CD14-positive monocyte (primary cell): ENCODE data around the gene CCL28. TPM values are rescaled to one million over a fixed set of nuclear protein-coding genes. Genes with fewer than 3 reads are reported as not detected.
"Not testable (repeated sequence)": the region's sequence is repeated elsewhere in the genome, so short reads cannot be mapped to it uniquely, and the experiment has no call there.

Experiments used
- DNase-seq, 3 donors: peaks; one replicate each; pipeline ENCODE4 v3.0.0-alpha.2; 2011 to 2022
- H2AFZ ChIP-seq: 2 replicates; pipeline ENCODE4 v1.6.0; 2012; ENCODE audit warnings: mild to moderate bottlenecking, low read depth, low read length, inconsistent platforms; ENCODE audit not compliant: insufficient read depth, poor library complexity, severe bottlenecking
- H3K27ac ChIP-seq, 2 donors: 1 replicate in 1 of 2; 2 replicates in 1 of 2; pipeline ENCODE4 v1.5.1; 2012 to 2013; ENCODE audit warnings: low read length in 2 of 2, control low read depth in 1 of 2, inconsistent platforms in 1 of 2, low read depth in 1 of 2, mild to moderate bottlenecking in 1 of 2
- H3K27me3 ChIP-seq, 2 donors: one replicate each; pipeline versions ENCODE4 v1.6.0 to v1.6.1; 2011 to 2013; ENCODE audit warnings: low read length in 2 of 2; ENCODE audit not compliant: control insufficient read depth in 2 of 2, insufficient read depth in 2 of 2
- H3K36me3 ChIP-seq, 2 donors: replicated peaks in 1 of 2; 1 replicate in 1 of 2; 2 replicates in 1 of 2; pipeline versions ENCODE4 v1.5.1 to v1.6.1; 2012 to 2013; ENCODE audit warnings: low read length in 2 of 2, control low read depth in 1 of 2, inconsistent platforms in 1 of 2, mild to moderate bottlenecking in 1 of 2; ENCODE audit not compliant: insufficient read depth in 2 of 2, control insufficient read depth in 1 of 2
- H3K4me1 ChIP-seq, 2 donors: 1 replicate in 1 of 2; 2 replicates in 1 of 2; pipeline versions ENCODE4 v1.5.1 to v1.6.1; 2012 to 2013; ENCODE audit warnings: low read length in 2 of 2, control low read depth in 1 of 2, inconsistent platforms in 1 of 2, mild to moderate bottlenecking in 1 of 2, moderate library complexity in 1 of 2; ENCODE audit not compliant: insufficient read depth in 2 of 2, control insufficient read depth in 1 of 2
- H3K4me2 ChIP-seq: replicated peaks from 2 replicates; pipeline ENCODE3; 2012; ENCODE audit warnings: low read length, moderate library complexity, mild to moderate bottlenecking; ENCODE audit not compliant: poor library complexity, severe bottlenecking; ENCODE audit errors: extremely low read depth
- H3K4me3 ChIP-seq, 3 experiments: fragments of 200-600 bp in 1 of 3; sonication (generic) in 1 of 3; replicated peaks in 1 of 3; 1 replicate in 2 of 3; 2 replicates in 1 of 3; pipeline ENCODE4 v1.5.1; 2011 to 2013; ENCODE audit warnings: low read length in 3 of 3, mild to moderate bottlenecking in 3 of 3, control low read depth in 2 of 3, low read depth in 2 of 3, inconsistent platforms in 1 of 3, moderate library complexity in 1 of 3
- H3K79me2 ChIP-seq: 2 replicates; pipeline ENCODE4 v1.6.0; 2012; ENCODE audit warnings: mild to moderate bottlenecking, control low read depth, inconsistent platforms, low read length, moderate library complexity; ENCODE audit not compliant: insufficient read depth
- H3K9ac ChIP-seq: 2 replicates; pipeline ENCODE4 v1.6.0; 2017; ENCODE audit warnings: low read length, mild to moderate bottlenecking; ENCODE audit not compliant: insufficient read depth, poor library complexity, severe bottlenecking
- H3K9me3 ChIP-seq, 2 donors: replicated peaks in 1 of 2; 1 replicate in 1 of 2; 2 replicates in 1 of 2; pipeline versions ENCODE4 v1.5.1 to v1.6.1; 2012 to 2013; ENCODE audit warnings: low read length in 2 of 2, control low read depth in 1 of 2; ENCODE audit not compliant: control insufficient read depth in 1 of 2, insufficient read depth in 1 of 2
- H4K20me1 ChIP-seq: 2 replicates; pipeline ENCODE4 v1.6.0; 2012; ENCODE audit warnings: mild to moderate bottlenecking, low read length, control low read depth, moderate library complexity; ENCODE audit not compliant: insufficient read depth
- H3K27ac Mint-ChIP-seq, 7 donors: one replicate each; pipeline ENCODE4 v1.8.0; 2020; ENCODE audit warnings: mild to moderate bottlenecking in 7 of 7, mixed read lengths in 7 of 7, moderate library complexity in 6 of 7, inconsistent platforms in 2 of 7
- H3K27me3 Mint-ChIP-seq, 3 donors: one replicate each; pipeline ENCODE4 v1.8.0; 2021 to 2022; ENCODE audit warnings: low read depth in 3 of 3, mild to moderate bottlenecking in 3 of 3, mixed read lengths in 3 of 3, moderate library complexity in 3 of 3, inconsistent platforms in 1 of 3
- H3K36me3 Mint-ChIP-seq, 2 donors: one replicate each; pipeline ENCODE4 v1.8.0; 2020; ENCODE audit warnings: mixed read lengths in 2 of 2, inconsistent platforms in 1 of 2, mild to moderate bottlenecking in 1 of 2
- H3K4me1 Mint-ChIP-seq: one replicate; pipeline ENCODE4 v1.8.0; 2020; ENCODE audit warnings: mild to moderate bottlenecking, mixed read lengths
- H3K4me3 Mint-ChIP-seq, 2 donors: one replicate each; pipeline ENCODE4 v1.8.0; 2020; ENCODE audit warnings: mild to moderate bottlenecking in 2 of 2, mixed read lengths in 2 of 2, moderate library complexity in 1 of 2
- H3K9me3 Mint-ChIP-seq, 7 donors: one replicate each; pipeline ENCODE4 v1.8.0; 2020 to 2022; ENCODE audit warnings: mixed read lengths in 7 of 7, mild to moderate bottlenecking in 6 of 7, moderate library complexity in 6 of 7, inconsistent platforms in 2 of 7
- WGBS: methylation state at CpG from one replicate; pipeline ENCODE4 v1.1.5; 2013; ENCODE audit warnings: missing lambda C conversion rate; ENCODE audit not compliant: insufficient coverage; 5-methylcytosine and 5-hydroxymethylcytosine counted together
- intact Hi-C, 2 donors: fragments of 100-400 bp; cut with micrococcal nuclease; formaldehyde crosslinking; loops; one replicate each; pipeline versions ENCODE4 v1.15.0 to v1.15.1; 2023
- polyA plus RNA-seq, 3 donors: library from polyadenylated mRNA; depleted of rRNA in 1 of 3; unstranded in 2 of 3; stranded (reverse) in 1 of 3; fragments of 300-500 nt in 2 of 3; fragments of >200 nt in 1 of 3; fragmentation: Illumina TruSeq in 2 of 3; gene quantifications; 1 replicate in 2 of 3; 2 replicates in 1 of 3; pipeline ENCODE4 v1.2.3, GENCODE V29; 2012 to 2021
- TF ChIP-seq, protein P1 (sequence below): fragments of 200-600 bp; IDR thresholded peaks from one replicate; pipeline ENCODE4 v1.8.0; 2022; ENCODE audit warnings: antibody characterized with exemption, mild to moderate bottlenecking

Gene CCL28
- polyA plus RNA-seq, 3 donors, result 0.10 to 0.51 (median 0.32) TPM

DNA sequence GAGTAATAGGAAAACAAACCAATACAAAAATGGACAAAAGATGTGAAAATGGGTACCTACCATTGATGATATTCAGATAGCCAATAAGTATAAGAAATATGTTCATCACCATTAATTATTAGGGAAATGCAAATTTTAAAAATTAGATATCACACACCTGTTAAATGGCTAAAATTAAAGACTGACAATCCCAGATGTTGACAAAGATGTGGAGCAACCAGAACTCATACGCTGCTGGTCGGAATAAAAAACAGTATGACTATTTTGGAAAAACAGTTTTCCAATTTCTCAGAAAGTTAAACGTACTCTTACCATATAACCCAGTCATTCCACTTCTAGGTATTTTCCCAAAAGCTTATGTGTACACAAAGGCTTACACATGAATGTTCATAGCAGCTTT lies 44.4 kb upstream of the CCL28 start:
- Histone ChIP-seq H3K9ac (no peak overlapping the region), H3K4me3 (no peak overlapping the region), H3K4me2 (no peak overlapping the region), H3K27me3 (no peaks in the 10 kb centered on the region), H4K20me1 (no peaks in the 10 kb centered on the region), H3K36me3 (peaks cover 0 to 9% of the 10 kb centered on the region in 2 donors), H3K27ac (no peak overlapping the region), H3K9me3 (peaks cover 4 to 16% of the 10 kb centered on the region in 2 donors), H3K79me2 (no peaks in the 10 kb centered on the region), H3K4me1 (no peaks in the 10 kb centered on the region), H2AFZ (no peak overlapping the region)
- intact Hi-C loops, result no loop called here
- H3K9me3 Mint-ChIP-seq, result peaks cover 2 to 23% (median 14%) of the 10 kb centered on the region in 7 donors
- no peak overlapping the region for H3K27ac Mint-ChIP-seq
- H3K27me3 Mint-ChIP-seq, result peaks cover 0 to 2% (median 1%) of the 10 kb centered on the region in 3 donors
- TF ChIP-seq, protein P1, sequence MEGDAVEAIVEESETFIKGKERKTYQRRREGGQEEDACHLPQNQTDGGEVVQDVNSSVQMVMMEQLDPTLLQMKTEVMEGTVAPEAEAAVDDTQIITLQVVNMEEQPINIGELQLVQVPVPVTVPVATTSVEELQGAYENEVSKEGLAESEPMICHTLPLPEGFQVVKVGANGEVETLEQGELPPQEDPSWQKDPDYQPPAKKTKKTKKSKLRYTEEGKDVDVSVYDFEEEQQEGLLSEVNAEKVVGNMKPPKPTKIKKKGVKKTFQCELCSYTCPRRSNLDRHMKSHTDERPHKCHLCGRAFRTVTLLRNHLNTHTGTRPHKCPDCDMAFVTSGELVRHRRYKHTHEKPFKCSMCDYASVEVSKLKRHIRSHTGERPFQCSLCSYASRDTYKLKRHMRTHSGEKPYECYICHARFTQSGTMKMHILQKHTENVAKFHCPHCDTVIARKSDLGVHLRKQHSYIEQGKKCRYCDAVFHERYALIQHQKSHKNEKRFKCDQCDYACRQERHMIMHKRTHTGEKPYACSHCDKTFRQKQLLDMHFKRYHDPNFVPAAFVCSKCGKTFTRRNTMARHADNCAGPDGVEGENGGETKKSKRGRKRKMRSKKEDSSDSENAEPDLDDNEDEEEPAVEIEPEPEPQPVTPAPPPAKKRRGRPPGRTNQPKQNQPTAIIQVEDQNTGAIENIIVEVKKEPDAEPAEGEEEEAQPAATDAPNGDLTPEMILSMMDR, result no peak
- WGBS, result 80% methylated on average over 1 of the region's 3 CpGs
- no peak overlapping the region for H3K4me3 Mint-ChIP-seq
- H3K4me1 Mint-ChIP-seq, result no peaks in the 10 kb centered on the region
- DNase-seq, result no peak
- peaks cover 19 to 27% of the 10 kb centered on the region in 2 donors for H3K36me3 Mint-ChIP-seq

DNA sequence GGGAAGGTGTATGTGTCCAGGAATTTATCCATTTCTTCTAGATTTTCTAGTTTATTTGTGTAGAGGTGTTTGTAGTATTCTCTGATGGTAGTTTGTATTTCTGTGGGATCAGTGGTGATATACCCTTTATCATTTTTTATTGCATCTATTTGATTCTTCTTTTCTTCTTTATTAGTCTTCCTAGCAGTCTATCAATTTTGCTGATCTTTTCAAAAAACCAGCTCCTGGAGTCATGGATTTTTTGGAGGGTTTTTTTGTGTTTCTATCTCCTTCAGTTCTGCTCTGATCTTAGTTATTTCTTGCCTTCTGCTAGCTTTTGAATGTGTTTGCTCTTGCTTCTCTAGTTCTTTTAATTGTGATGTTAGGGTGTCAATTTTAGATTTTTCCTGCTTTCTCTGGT lies 29.4 kb upstream of the CCL28 start:
- H3K9ac ChIP-seq, H3K79me2 ChIP-seq, H3K4me3 Mint-ChIP-seq, H3K4me3 ChIP-seq, H3K27ac ChIP-seq, intact Hi-C loops, H3K27ac Mint-ChIP-seq, H3K27me3 Mint-ChIP-seq, H3K27me3 ChIP-seq, H3K9me3 ChIP-seq, H2AFZ ChIP-seq, H4K20me1 ChIP-seq, H3K4me2 ChIP-seq, H3K4me1 ChIP-seq, DNase-seq: not testable (repeated sequence)
- Mint-ChIP-seq H3K36me3 (peaks cover 17 to 19% of the 10 kb centered on the region in 2 donors), H3K4me1 (peaks cover 10% of the 10 kb centered on the region), H3K9me3 (peaks cover 18 to 43% (median 24%) of the 10 kb centered on the region in 7 donors)
- peaks cover 5 to 12% of the 10 kb centered on the region in 2 donors for H3K36me3 ChIP-seq
